Measurements from ENCODE around the gene BASP1. TPM values are rescaled to one million over a fixed set of nuclear protein-coding genes. Genes with fewer than 3 reads are reported as not detected.

BASP1 gene
- total and polyA plus RNA-seq, 2 experiments from 2014 or later: 134 to 183 TPM

GRCh38 chr5:17283121-17283415 is 65.6 kb downstream of the BASP1 start:
- H3K9me3 ChIP-seq (ENCODE audit: low read depth): no peaks in the 10 kb centered on the region
- no peaks in the 10 kb centered on the region for H4K20me1 ChIP-seq (ENCODE audit: insufficient read depth, poor library complexity, severe bottlenecking)
- TF ChIP-seq CTCF (IDR thresholded peaks at IDR 0.05; ENCODE audit: poor library complexity): no peak
- TF ChIP-seq EZH2 (IDR thresholded peaks at IDR 0.05; ENCODE audit: borderline replicate concordance): no peak
- TF ChIP-seq EZH2phosphoT487 (IDR thresholded peaks at IDR 0.05; ENCODE audit: low read depth, severe bottlenecking, unreplicated experiment): no peak
- DNase-seq (ENCODE audit: low spot score): no peak
- no peak overlapping the region for H3K27ac ChIP-seq
- no peaks in the 10 kb centered on the region for H3K27me3 ChIP-seq
- H3K36me3 ChIP-seq (replicated peaks; ENCODE audit: insufficient read depth, low read depth): no peaks in the 10 kb centered on the region
- no peak overlapping the region for H3K4me2 ChIP-seq
- H3K4me3 ChIP-seq: no peak overlapping the region
- H3K9me2 ChIP-seq (replicated peaks; ENCODE audit: insufficient read depth): no peaks in the 10 kb centered on the region
- no peak overlapping the region for H2AFZ ChIP-seq
- no peaks in the 10 kb centered on the region for H3K4me1 ChIP-seq (ENCODE audit: insufficient read depth)
- H3K79me2 ChIP-seq: no peaks in the 10 kb centered on the region
- WGBS (ENCODE audit: low lambda C conversion rate, missing lambda C conversion rate): 73% methylated on average over 2 of the region's 2 CpGs

GRCh38 chr5:17287501-17288155 is 70.2 kb downstream of the BASP1 start:
- H3K9me3 ChIP-seq (ENCODE audit: low read depth): no peaks in the 10 kb centered on the region
- H3K4me2 ChIP-seq: no peak overlapping the region
- no peak overlapping the region for H2AFZ ChIP-seq
- H3K79me2 ChIP-seq: no peaks in the 10 kb centered on the region
- no peak overlapping the region for H3K27ac ChIP-seq
- no peaks in the 10 kb centered on the region for H4K20me1 ChIP-seq (ENCODE audit: insufficient read depth, poor library complexity, severe bottlenecking)
- 91% methylated on average over 4 of the region's 4 CpGs for WGBS (ENCODE audit: low lambda C conversion rate, missing lambda C conversion rate)
- no peaks in the 10 kb centered on the region for H3K36me3 ChIP-seq (replicated peaks; ENCODE audit: insufficient read depth, low read depth)
- no peak for DNase-seq (ENCODE audit: low spot score)
- no peaks in the 10 kb centered on the region for H3K4me1 ChIP-seq (ENCODE audit: insufficient read depth)
- no peaks in the 10 kb centered on the region for H3K27me3 ChIP-seq
- H3K4me3 ChIP-seq: no peak overlapping the region
- TF ChIP-seq CTCF (IDR thresholded peaks at IDR 0.05; ENCODE audit: poor library complexity) (no peak), EZH2phosphoT487 (IDR thresholded peaks at IDR 0.05; ENCODE audit: low read depth, severe bottlenecking, unreplicated experiment) (no peak), EZH2 (IDR thresholded peaks at IDR 0.05; ENCODE audit: borderline replicate concordance) (no peak)
- no peaks in the 10 kb centered on the region for H3K9me2 ChIP-seq (replicated peaks; ENCODE audit: insufficient read depth)

- Histone ChIP-seq H3K79me2 (no peaks in the 10 kb centered on the region), H3K4me2 (no peak overlapping the region), H3K27me3 (no peaks in the 10 kb centered on the region), H3K4me1 (ENCODE audit: insufficient read depth) (no peaks in the 10 kb centered on the region), H3K4me3 (no peak overlapping the region), H2AFZ (no peak overlapping the region), H3K36me3 (replicated peaks; ENCODE audit: insufficient read depth, low read depth) (no peaks in the 10 kb centered on the region), H3K9me2 (replicated peaks; ENCODE audit: insufficient read depth) (no peaks in the 10 kb centered on the region), H4K20me1 (ENCODE audit: insufficient read depth, poor library complexity, severe bottlenecking) (no peaks in the 10 kb centered on the region), H3K9me3 (ENCODE audit: low read depth) (no peaks in the 10 kb centered on the region), H3K27ac (no peak overlapping the region)
- TF ChIP-seq CTCF (IDR thresholded peaks at IDR 0.05; ENCODE audit: poor library complexity) (no peak), EZH2phosphoT487 (IDR thresholded peaks at IDR 0.05; ENCODE audit: low read depth, severe bottlenecking, unreplicated experiment) (no peak)
- 97% methylated on average over 3 of the region's 3 CpGs for WGBS (ENCODE audit: low lambda C conversion rate, missing lambda C conversion rate)
- DNase-seq (ENCODE audit: low spot score): no peak
These were observed 71.1 kb downstream of the BASP1 start for GRCh38 chr5:17288570-17288969.

Data from hepatocyte (in vitro differentiated cells).